ENCODE measurements around the gene TMEM131L.

Gene TMEM131L

GRCh38 chr4:153570228-153570973 lies 104.2 kb downstream of the TMEM131L start:
- DNase-seq (ENCODE audit: extremely low read depth, low read depth): no peak
- TF ChIP-seq CTCF (IDR thresholded peaks at IDR 0.05; ENCODE audit: low read depth, low read length, missing control alignments): no peak
- no peak overlapping the region for H3K4me3 ChIP-seq (replicated peaks; ENCODE audit: low read depth, low read length)

- H3K4me3 ChIP-seq (replicated peaks; ENCODE audit: low read depth, low read length): no peak overlapping the region
- no peak for TF ChIP-seq CTCF (IDR thresholded peaks at IDR 0.05; ENCODE audit: low read depth, low read length, missing control alignments)
- DNase-seq (ENCODE audit: extremely low read depth, low read depth): no peak
Observed at GRCh38 chr4:153571006-153571545, 104.9 kb downstream of the TMEM131L start.

- no peak overlapping the region for H3K4me3 ChIP-seq (replicated peaks; ENCODE audit: low read depth, low read length)
- DNase-seq (ENCODE audit: extremely low read depth, low read depth): no peak
- TF ChIP-seq CTCF (IDR thresholded peaks at IDR 0.05; ENCODE audit: low read depth, low read length, missing control alignments): no peak
Observed at GRCh38 chr4:153572609-153573008, 106.4 kb downstream of the TMEM131L start.

GRCh38 chr4:153573221-153573620 lies 107.1 kb downstream of the TMEM131L start:
- DNase-seq (ENCODE audit: extremely low read depth, low read depth): no peak
- no peak for TF ChIP-seq CTCF (IDR thresholded peaks at IDR 0.05; ENCODE audit: low read depth, low read length, missing control alignments)
- no peak overlapping the region for H3K4me3 ChIP-seq (replicated peaks; ENCODE audit: low read depth, low read length)

- H3K4me3 ChIP-seq (replicated peaks; ENCODE audit: low read depth, low read length): no peak overlapping the region
- peak; percentile 65 for DNase-seq (ENCODE audit: extremely low read depth, low read depth)
- TF ChIP-seq CTCF (IDR thresholded peaks at IDR 0.05; ENCODE audit: low read depth, low read length, missing control alignments): peak; percentile 60
Observed at GRCh38 chr4:153573881-153574802, 108.0 kb downstream of the TMEM131L start.

GRCh38 chr4:153576443-153576774 lies 110.2 kb downstream of the TMEM131L start:
- no peak for TF ChIP-seq CTCF (IDR thresholded peaks at IDR 0.05; ENCODE audit: low read depth, low read length, missing control alignments)
- DNase-seq (ENCODE audit: extremely low read depth, low read depth): no peak
- no peak overlapping the region for H3K4me3 ChIP-seq (replicated peaks; ENCODE audit: low read depth, low read length)
